Measurements from ENCODE around the gene ZFR. TPM values are rescaled to one million over a fixed set of nuclear protein-coding genes. Genes with fewer than 3 reads are reported as not detected.

Gene ZFR
- polyA plus RNA-seq, 1 donor (not counting 4 experiments of a cell fraction or from before 2014, with no cell fraction given) = 58.7 TPM

- no peak overlapping the region for H3K27ac ChIP-seq (ENCODE audit: control insufficient read depth, insufficient read depth, low read length)
- no peaks in the 10 kb centered on the region for H3K9me1 ChIP-seq (ENCODE audit: control insufficient read depth, extremely low read depth, insufficient read depth, low read length)
- H3K4me3 ChIP-seq (ENCODE audit: control insufficient read depth in 2 of 3, extremely low read depth in 1 of 3, insufficient read depth in 2 of 3, low read depth in 1 of 3, low read length in 3 of 3) = no peak overlapping the region
- H3K4me2 ChIP-seq (ENCODE audit: control insufficient read depth, extremely low read depth, insufficient read depth, low read depth, low read length) = no peak overlapping the region
- peaks cover 3 to 9% of the 10 kb centered on the region in 2 experiments for H3K36me3 ChIP-seq (ENCODE audit: control insufficient read depth in 2 of 2, extremely low read depth in 1 of 2, insufficient read depth in 2 of 2, low read length in 2 of 2)
- dilution Hi-C loops (cut with MboI; ENCODE audit: extremely low pct_ligation_motif_present, low sequenced_read_pairs) = no loop called here
- FAIRE-seq = no peak
- H4K20me1 ChIP-seq (ENCODE audit: control insufficient read depth, extremely low read depth, insufficient read depth, low read length) = peaks cover 2% of the 10 kb centered on the region
- peaks cover 81% of the 10 kb centered on the region for H3K79me2 ChIP-seq (ENCODE audit: control insufficient read depth, insufficient read depth, low read length)
- no peak overlapping the region for H2AFZ ChIP-seq (ENCODE audit: control insufficient read depth, low read length)
- no peaks in the 10 kb centered on the region for H3K9me3 ChIP-seq (ENCODE audit: control insufficient read depth, low read depth, low read length)
- no peaks in the 10 kb centered on the region for H3K4me1 ChIP-seq (ENCODE audit: control insufficient read depth, extremely low read depth, insufficient read depth, low read length)
- TF ChIP-seq EZH2 (IDR thresholded peaks at IDR 0.05; ENCODE audit: low read length) = no peak
- TF ChIP-seq CTCF (optimal IDR thresholded peaks at IDR 0.05 in 1 of 3, IDR thresholded peaks at IDR 0.05 in 1 of 3, conservative IDR thresholded peaks at IDR 0.05 in 1 of 3; ENCODE audit: extremely low read depth in 1 of 3, insufficient read depth in 2 of 3, low read length in 3 of 3) = no peak
- DNase-seq (ENCODE audit: low read depth, low spot score) = no peak
- no peak overlapping the region for H3K9ac ChIP-seq (ENCODE audit: control insufficient read depth, extremely low read depth, insufficient read depth, low read length)
- H3K27me3 ChIP-seq (ENCODE audit: control insufficient read depth, extremely low read depth, insufficient read depth, low read length) = no peaks in the 10 kb centered on the region
Observed at GRCh38 chr5:32422697-32423096, 21.8 kb downstream of the ZFR start.

- TF ChIP-seq EZH2 (IDR thresholded peaks at IDR 0.05; ENCODE audit: low read length) (no peak), CTCF (optimal IDR thresholded peaks at IDR 0.05 in 1 of 3, IDR thresholded peaks at IDR 0.05 in 1 of 3, conservative IDR thresholded peaks at IDR 0.05 in 1 of 3; ENCODE audit: extremely low read depth in 1 of 3, insufficient read depth in 2 of 3, low read length in 3 of 3) (no peak)
- Histone ChIP-seq H3K4me3 (ENCODE audit: control insufficient read depth in 2 of 3, extremely low read depth in 1 of 3, insufficient read depth in 2 of 3, low read depth in 1 of 3, low read length in 3 of 3) (no peak overlapping the region), H3K36me3 (ENCODE audit: control insufficient read depth in 2 of 2, extremely low read depth in 1 of 2, insufficient read depth in 2 of 2, low read length in 2 of 2) (peaks cover 12 to 13% of the 10 kb centered on the region in 2 experiments), H4K20me1 (ENCODE audit: control insufficient read depth, extremely low read depth, insufficient read depth, low read length) (no peaks in the 10 kb centered on the region), H3K79me2 (ENCODE audit: control insufficient read depth, insufficient read depth, low read length) (peaks cover 69% of the 10 kb centered on the region), H3K9ac (ENCODE audit: control insufficient read depth, extremely low read depth, insufficient read depth, low read length) (no peak overlapping the region), H3K4me1 (ENCODE audit: control insufficient read depth, extremely low read depth, insufficient read depth, low read length) (no peaks in the 10 kb centered on the region), H3K9me1 (ENCODE audit: control insufficient read depth, extremely low read depth, insufficient read depth, low read length) (no peaks in the 10 kb centered on the region), H2AFZ (ENCODE audit: control insufficient read depth, low read length) (no peak overlapping the region), H3K27me3 (ENCODE audit: control insufficient read depth, extremely low read depth, insufficient read depth, low read length) (no peaks in the 10 kb centered on the region), H3K9me3 (ENCODE audit: control insufficient read depth, low read depth, low read length) (no peaks in the 10 kb centered on the region), H3K4me2 (ENCODE audit: control insufficient read depth, extremely low read depth, insufficient read depth, low read depth, low read length) (no peak overlapping the region), H3K27ac (ENCODE audit: control insufficient read depth, insufficient read depth, low read length) (no peak overlapping the region)
- DNase-seq (ENCODE audit: low read depth, low spot score) (no peak), FAIRE-seq (no peak)
- dilution Hi-C loops (cut with MboI; ENCODE audit: extremely low pct_ligation_motif_present, low sequenced_read_pairs) = no loop called here
Observed at GRCh38 chr5:32421075-32421474, 23.5 kb downstream of the ZFR start.

Measured in keratinocyte (primary cell).